Measurements from ENCODE around the gene ARHGAP1.

ARHGAP1 gene

DNA sequence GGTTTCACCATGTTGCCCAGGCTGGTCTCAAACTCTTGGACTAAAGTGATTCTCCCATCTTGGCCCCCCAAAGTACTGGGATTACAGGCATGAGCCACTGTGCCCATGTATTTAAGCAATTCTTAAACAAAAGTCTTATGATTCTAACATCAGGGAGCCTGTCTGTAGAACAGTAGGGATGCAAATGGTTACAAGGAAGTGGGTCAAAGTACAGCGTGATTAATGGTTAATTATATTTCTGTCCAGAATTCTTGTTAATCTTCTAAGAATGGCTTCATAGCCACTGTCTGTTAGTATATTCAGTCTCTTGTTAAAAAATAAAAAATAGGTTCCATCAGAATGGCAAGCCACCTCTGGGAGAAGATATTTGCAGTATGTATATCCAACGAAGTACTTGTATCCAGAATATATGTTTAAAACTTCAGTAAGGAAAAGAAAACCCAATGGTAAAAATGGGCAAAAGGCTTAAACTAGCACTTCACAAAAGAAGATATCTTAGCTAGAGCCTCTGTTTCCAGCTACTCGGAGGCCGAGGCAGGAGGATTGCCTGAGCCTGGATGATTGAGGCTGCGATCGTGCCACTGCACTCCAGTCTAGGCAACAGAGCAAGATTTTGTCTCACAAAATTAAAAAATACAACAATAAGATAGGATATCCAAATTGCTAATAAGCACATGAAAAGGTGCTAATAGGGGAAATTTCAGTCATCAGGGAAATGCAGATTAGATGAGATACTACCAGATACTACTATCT lies 60.2 kb downstream of the ARHGAP1 start:
- TF ChIP-seq, protein P1, sequence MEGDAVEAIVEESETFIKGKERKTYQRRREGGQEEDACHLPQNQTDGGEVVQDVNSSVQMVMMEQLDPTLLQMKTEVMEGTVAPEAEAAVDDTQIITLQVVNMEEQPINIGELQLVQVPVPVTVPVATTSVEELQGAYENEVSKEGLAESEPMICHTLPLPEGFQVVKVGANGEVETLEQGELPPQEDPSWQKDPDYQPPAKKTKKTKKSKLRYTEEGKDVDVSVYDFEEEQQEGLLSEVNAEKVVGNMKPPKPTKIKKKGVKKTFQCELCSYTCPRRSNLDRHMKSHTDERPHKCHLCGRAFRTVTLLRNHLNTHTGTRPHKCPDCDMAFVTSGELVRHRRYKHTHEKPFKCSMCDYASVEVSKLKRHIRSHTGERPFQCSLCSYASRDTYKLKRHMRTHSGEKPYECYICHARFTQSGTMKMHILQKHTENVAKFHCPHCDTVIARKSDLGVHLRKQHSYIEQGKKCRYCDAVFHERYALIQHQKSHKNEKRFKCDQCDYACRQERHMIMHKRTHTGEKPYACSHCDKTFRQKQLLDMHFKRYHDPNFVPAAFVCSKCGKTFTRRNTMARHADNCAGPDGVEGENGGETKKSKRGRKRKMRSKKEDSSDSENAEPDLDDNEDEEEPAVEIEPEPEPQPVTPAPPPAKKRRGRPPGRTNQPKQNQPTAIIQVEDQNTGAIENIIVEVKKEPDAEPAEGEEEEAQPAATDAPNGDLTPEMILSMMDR (conservative IDR thresholded peaks at IDR 0.05; ENCODE audit: low read depth, low read length) = no peak
- DNase-seq (ENCODE audit: low read depth) = no peak

GRCh38 chr11:46639197-46639839 lies 61.1 kb downstream of the ARHGAP1 start:
- DNase-seq (ENCODE audit: low read depth) = no peak
- H3K4me3 ChIP-seq (ENCODE audit: low read length) = no peak overlapping the region
- TF ChIP-seq, protein P1 (conservative IDR thresholded peaks at IDR 0.05; ENCODE audit: low read depth, low read length) = no peak

More for the DNA sequence above, 60.2 kb downstream of the ARHGAP1 start:
- H3K4me3 ChIP-seq (ENCODE audit: low read length) = no peak overlapping the region

GRCh38 chr11:46637546-46637945 lies 62.9 kb downstream of the ARHGAP1 start:
- DNase-seq (ENCODE audit: low read depth) = no peak
- TF ChIP-seq, protein P1 (conservative IDR thresholded peaks at IDR 0.05; ENCODE audit: low read depth, low read length) = no peak
- H3K4me3 ChIP-seq (ENCODE audit: low read length) = no peak overlapping the region

DNA sequence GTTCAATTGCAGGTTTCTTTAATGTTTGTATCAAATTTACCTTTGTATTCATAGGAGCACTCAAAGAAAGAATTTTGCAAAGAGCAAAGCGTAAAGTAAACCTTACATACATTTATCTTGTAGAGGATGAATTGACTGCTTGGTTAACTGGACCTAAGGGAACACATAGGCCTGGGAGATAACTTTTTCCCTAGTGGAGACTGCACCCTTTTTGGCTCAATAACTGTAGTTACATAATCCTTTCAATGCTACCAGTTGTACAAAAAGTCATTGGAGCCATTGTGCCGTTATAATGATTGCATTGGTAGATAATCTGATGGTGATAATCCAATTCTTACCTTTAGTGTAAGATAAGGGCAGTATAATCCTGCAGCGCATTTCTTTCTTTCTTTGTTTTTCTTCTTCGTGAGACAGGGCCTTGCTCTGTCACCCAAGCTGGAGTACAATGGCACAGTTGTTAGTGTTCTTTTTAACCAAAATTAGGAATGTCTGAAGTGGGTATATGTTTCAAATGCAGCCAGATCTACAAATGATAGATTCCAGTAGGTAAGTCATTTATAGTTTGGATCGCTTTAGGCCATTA lies 64.8 kb downstream of the ARHGAP1 start:
- TF ChIP-seq, protein P1 (conservative IDR thresholded peaks at IDR 0.05; ENCODE audit: low read depth, low read length) = no peak
- DNase-seq (ENCODE audit: low read depth) = no peak
- no peak overlapping the region for H3K4me3 ChIP-seq (ENCODE audit: low read length)

GRCh38 chr11:46633291-46634217 lies 66.9 kb downstream of the ARHGAP1 start:
- no peak overlapping the region for H3K4me3 ChIP-seq (ENCODE audit: low read length)
- TF ChIP-seq, protein P1 (conservative IDR thresholded peaks at IDR 0.05; ENCODE audit: low read depth, low read length) = no peak
- no peak for DNase-seq (ENCODE audit: low read depth)

DNA sequence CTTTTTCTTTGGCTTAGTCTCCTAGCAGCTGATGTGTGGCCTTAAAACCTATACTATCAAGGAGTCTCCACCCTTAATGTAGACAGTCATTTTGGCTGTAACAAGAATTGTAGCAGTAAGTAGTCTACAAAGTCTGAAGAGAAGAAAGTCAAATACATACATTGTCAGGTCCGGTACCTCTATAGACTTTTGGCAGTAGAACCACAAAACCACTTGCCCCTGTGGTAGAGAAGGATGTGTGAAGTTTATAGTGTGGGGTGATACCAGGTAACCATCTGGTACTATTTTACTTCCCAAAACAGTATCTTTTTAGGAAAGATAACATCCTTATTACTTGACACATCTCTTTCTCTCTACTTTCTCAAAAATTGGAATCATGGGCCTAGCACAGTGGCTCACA lies 67.9 kb downstream of the ARHGAP1 start:
- TF ChIP-seq, protein P1 (conservative IDR thresholded peaks at IDR 0.05; ENCODE audit: low read depth, low read length) = no peak
- H3K4me3 ChIP-seq (ENCODE audit: low read length) = no peak overlapping the region
- no peak for DNase-seq (ENCODE audit: low read depth)
